ENCODE results near the gene TNRC6B.
"Not testable (repeated sequence)": the region's sequence is repeated elsewhere in the genome, so short reads cannot be mapped to it uniquely, and the experiment has no call there.

TNRC6B gene

GRCh38 chr22:40216041-40216756, 38.5 kb downstream of the TNRC6B start:
- DNase-seq = no peak

GRCh38 chr22:40218152-40218551, 40.4 kb downstream of the TNRC6B start:
- no peak for DNase-seq

GRCh38 chr22:40218723-40219294, 41.1 kb downstream of the TNRC6B start:
- DNase-seq = no peak

GRCh38 chr22:40220316-40221054, 42.8 kb downstream of the TNRC6B start:
- no peak for DNase-seq

- no peak for DNase-seq
These were observed 43.3 kb downstream of the TNRC6B start for GRCh38 chr22:40221055-40221414.

GRCh38 chr22:40222979-40223378, 45.3 kb downstream of the TNRC6B start:
- DNase-seq = not testable (repeated sequence)

- DNase-seq = no peak
These were observed 47.0 kb downstream of the TNRC6B start for GRCh38 chr22:40224702-40225101.

GRCh38 chr22:40226620-40227019, 48.9 kb downstream of the TNRC6B start:
- DNase-seq = no peak

- DNase-seq = no peak
These were observed 54.0 kb downstream of the TNRC6B start for GRCh38 chr22:40231618-40232313.

GRCh38 chr22:40232624-40233023, 54.9 kb downstream of the TNRC6B start:
- DNase-seq = no peak

GRCh38 chr22:40233886-40234285, 56.2 kb downstream of the TNRC6B start:
- no peak for DNase-seq

- DNase-seq = no peak
These were observed 56.9 kb downstream of the TNRC6B start for GRCh38 chr22:40234658-40235057.

- no peak for DNase-seq
These were observed 57.6 kb downstream of the TNRC6B start for GRCh38 chr22:40235308-40235707.

- no peak for DNase-seq
These were observed 58.5 kb downstream of the TNRC6B start for GRCh38 chr22:40236131-40236665.

GRCh38 chr22:40237241-40237640, 59.5 kb downstream of the TNRC6B start:
- DNase-seq = no peak

- no peak for DNase-seq
These were observed 60.2 kb downstream of the TNRC6B start for GRCh38 chr22:40237788-40238424.

GRCh38 chr22:40238425-40239344, 61.0 kb downstream of the TNRC6B start:
- DNase-seq = no peak

- DNase-seq = no peak
These were observed 61.6 kb downstream of the TNRC6B start for GRCh38 chr22:40239345-40239683.

GRCh38 chr22:40240160-40240559, 62.4 kb downstream of the TNRC6B start:
- no peak for DNase-seq

- no peak for DNase-seq
These were observed 63.0 kb downstream of the TNRC6B start for GRCh38 chr22:40240686-40241085.

- DNase-seq = no peak
These were observed 63.6 kb downstream of the TNRC6B start for GRCh38 chr22:40241200-40241763.

Measured in NCI-H524 treated with DMSO at 0.1 percent for 48 hours (cell line).